A549 (cell line): Measurements from ENCODE around the gene SNTG2. TPM values are rescaled to one million over a fixed set of nuclear protein-coding genes. Genes with fewer than 3 reads are reported as not detected.

Experiments used
- ATAC-seq, 2 experiments: fragments of 200-7000 bp in 1 of 2; fragments of >200 bp in 1 of 2; cut with Nextera tagmentation in 1 of 2; cut with Tn5 transposase in 1 of 2; 3 replicates each; pipeline versions ENCODE4 v1.8.0 to v1.9.1; 2018 to 2020; ENCODE audit warnings: mild to moderate bottlenecking in 1 of 2, moderate library complexity in 1 of 2
- CTCF ChIA-PET: fragments of 300-600 bp; sonication (Branson Sonifier 250); formaldehyde crosslinking; extraction: SDS; loops from one replicate; lab custom pipeline; 2021; ENCODE audit warnings: antibody characterized with exemption, inconsistent platforms; lab: Yijun Ruan, JAX
- POLR2A ChIA-PET: fragments of 350-600 bp; formaldehyde crosslinking; extraction: SDS; loops from one replicate; lab custom pipeline; 2021; ENCODE audit warnings: antibody characterized with exemption, inconsistent platforms; lab: Yijun Ruan, JAX
- DNase-seq, 2 experiments: peaks; one replicate each; pipeline versions ENCODE4 v3.0.0 to v3.0.0-alpha.2; 2011 to 2016; ENCODE audit warnings: low read depth in 1 of 2, low spot score in 1 of 2
- FAIRE-seq: peaks from 2 replicates; lab custom pipeline; 2011; peaks lifted over from hg19 to GRCh38; lab: Jason Lieb, UNC
- H3K27ac ChIP-seq, 2 experiments: fragments of >200 bp; sonication (Bioruptor Twin); formaldehyde crosslinking; 3 replicates each; pipeline ENCODE4 v1.5.1; 2016 to 2017
- H3K4me1 ChIP-seq: fragments of >200 bp; sonication (Bioruptor Twin); formaldehyde crosslinking; 3 replicates; pipeline ENCODE4 v1.6.1; 2016
- H3K4me2 ChIP-seq: fragments of >200 bp; sonication (Bioruptor Twin); formaldehyde crosslinking; 3 replicates; pipeline ENCODE4 v1.6.1; 2016
- H3K4me3 ChIP-seq: fragments of >200 bp; sonication (Bioruptor Twin); formaldehyde crosslinking; 3 replicates; pipeline ENCODE4 v1.5.1; 2016
- H3K9me3 ChIP-seq: fragments of >200 bp; sonication (Bioruptor Twin); formaldehyde crosslinking; 3 replicates; pipeline ENCODE4 v1.6.1; 2016
- CHD2 ChIP-seq: fragments of 150-350 bp; IDR thresholded peaks from 2 replicates; pipeline ENCODE4 v1.6.1; 2014; ENCODE audit warnings: low read length; ENCODE audit not compliant: partially characterized antibody
- EHMT2 ChIP-seq: fragments of 200-600 bp; sonication (generic); IDR thresholded peaks from 2 replicates; pipeline ENCODE4 v1.6.1; 2016; ENCODE audit warnings: antibody characterized with exemption, low read depth, mild to moderate bottlenecking, moderate library complexity
- EP300 ChIP-seq, 2 experiments: fragments of >200 bp; sonication (Bioruptor Twin); formaldehyde crosslinking; IDR thresholded peaks; 2 replicates in 1 of 2; 3 replicates in 1 of 2; pipeline ENCODE4 v1.6.1; 2016 to 2017
- FOSL2 ChIP-seq, 2 experiments: fragments of 450-650 bp in 1 of 2; fragments of >200 bp in 1 of 2; sonication (Bioruptor Twin) in 1 of 2; formaldehyde crosslinking; IDR thresholded peaks; 2 replicates each; pipeline versions ENCODE4 v1.5.0 to v1.6.1; 2016 to 2020; ENCODE audit warnings: mild to moderate bottlenecking in 1 of 2, moderate library complexity in 1 of 2
- GATA3 ChIP-seq: IDR thresholded peaks from 2 replicates; pipeline ENCODE4 v1.6.1; 2012; ENCODE audit warnings: borderline replicate concordance
- HDAC2 ChIP-seq: fragments of 200-600 bp; sonication (generic); IDR thresholded peaks from 2 replicates; pipeline ENCODE4 v1.6.1; 2016
- JUN ChIP-seq, 2 experiments: fragments of >200 bp; sonication (Bioruptor Twin); formaldehyde crosslinking; IDR thresholded peaks; 2 replicates in 1 of 2; 3 replicates in 1 of 2; pipeline ENCODE4 v1.6.1; 2016 to 2017
- JUNB ChIP-seq: fragments of >200 bp; sonication (Bioruptor Twin); formaldehyde crosslinking; IDR thresholded peaks from 2 replicates; pipeline ENCODE4 v1.6.1; 2016
- MAFK ChIP-seq: fragments of 450-650 bp; IDR thresholded peaks from 2 replicates; pipeline ENCODE4 v1.6.1; 2014; ENCODE audit not compliant: partially characterized antibody
- MAZ ChIP-seq: fragments of 150-350 bp; IDR thresholded peaks from 2 replicates; pipeline ENCODE4 v1.6.1; 2014; ENCODE audit warnings: antibody characterized with exemption, low read depth, low read length, borderline replicate concordance
- NFE2L2 ChIP-seq: fragments of 150-350 bp; conservative IDR thresholded peaks from 2 replicates; pipeline ENCODE4 v1.6.1; 2014; ENCODE audit warnings: low read length
- NPAS2 ChIP-seq: fragments of 250-450 bp; sonication (Bioruptor Pico); IDR thresholded peaks from 2 replicates; pipeline ENCODE4 v1.8.0; 2022; ENCODE audit warnings: mild to moderate bottlenecking, moderate library complexity, borderline replicate concordance
- NR3C1 ChIP-seq: fragments of >200 bp; sonication (Bioruptor Twin); formaldehyde crosslinking; IDR thresholded peaks from 3 replicates; pipeline ENCODE4 v1.6.1; 2017
- POLR2AphosphoS2 ChIP-seq: conservative IDR thresholded peaks from 2 replicates; pipeline ENCODE4 v1.6.1; 2012; ENCODE audit warnings: low read length, improper control_type of control experiment, inconsistent platforms
- RARB ChIP-seq: fragments of 250-450 bp; sonication (Bioruptor Pico); IDR thresholded peaks from 2 replicates; pipeline ENCODE4 v1.8.0; 2021; ENCODE audit warnings: mild to moderate bottlenecking, moderate library complexity
- REST ChIP-seq: fragments of 200-600 bp; sonication (generic); IDR thresholded peaks from 2 replicates; pipeline ENCODE4 v1.6.1; 2016; ENCODE audit warnings: antibody characterized with exemption, mild to moderate bottlenecking, moderate library complexity
- TFCP2L1 ChIP-seq: fragments of 250-450 bp; sonication (Bioruptor Pico); IDR thresholded peaks from 2 replicates; pipeline ENCODE4 v1.5.0; 2021; ENCODE audit warnings: mild to moderate bottlenecking
- ZFP36 ChIP-seq: fragments of 450-650 bp; IDR thresholded peaks from 2 replicates; pipeline ENCODE4 v1.6.1; 2014; ENCODE audit warnings: borderline replicate concordance; ENCODE audit not compliant: partially characterized antibody
- WGBS: methylation state at CpG from one replicate; pipeline ENCODE4 v1.1.6; 2017; ENCODE audit errors: missing lambda C conversion rate; 5-methylcytosine and 5-hydroxymethylcytosine counted together
- polyA plus RNA-seq, 4 experiments: library from polyadenylated mRNA; depleted of rRNA in 3 of 4; stranded (reverse); fragments of >200 nt; fragmentation: RNase III in 1 of 4; extraction: RNeasy Plus Mini Kit Qiagen cat#74134 plus additional on column Dnase treatment in 1 of 4; gene quantifications; 2 replicates in 3 of 4; 3 replicates in 1 of 4; pipeline ENCODE4 v1.2.3, GENCODE V29; 2011 to 2017
- TF ChIP-seq, protein P1 (sequence below): fragments of 250-450 bp; sonication (Bioruptor Pico); IDR thresholded peaks from 2 replicates; pipeline ENCODE4 v1.5.0; 2021; ENCODE audit warnings: mild to moderate bottlenecking, moderate library complexity, borderline replicate concordance
- TF ChIP-seq, protein P2 (sequence below): fragments of >200 bp; sonication (Bioruptor Twin); formaldehyde crosslinking; IDR thresholded peaks from 3 replicates; pipeline ENCODE4 v1.5.1; 2016
- TF ChIP-seq, protein P3 (sequence below): IDR thresholded peaks from 2 replicates; pipeline ENCODE4 v1.6.1; 2012; ENCODE audit warnings: low read depth, borderline replicate concordance

Gene SNTG2
- polyA plus RNA-seq, 2 of the 4 experiments (the other 2 are of a cell fraction): not detected

DNA sequence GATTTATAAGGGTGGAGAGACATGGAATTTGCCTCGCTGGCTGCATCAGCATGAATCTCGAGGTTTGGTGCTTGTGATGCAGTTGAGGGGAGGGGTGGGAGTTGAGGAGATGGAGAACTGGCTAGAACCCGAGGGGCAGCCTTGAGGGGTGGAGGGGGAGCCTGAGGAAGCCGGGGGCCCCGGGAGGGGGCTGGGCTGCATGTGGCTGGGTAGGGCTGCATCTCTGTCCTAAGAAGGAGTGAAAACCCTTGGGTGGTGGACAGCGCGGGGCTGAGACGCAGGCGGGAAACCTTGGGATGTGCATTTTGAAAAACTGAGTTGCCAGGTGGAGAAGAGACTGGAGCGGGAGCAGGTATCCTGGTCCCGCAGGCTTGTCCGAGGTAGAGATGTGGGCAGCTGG, 64.2 kb downstream of the SNTG2 start:
- TF ChIP-seq TFCP2L1 (no peak), FOSL2 (IDR thresholded peaks at IDR 0.05) (no peak), FOSL2 (CRISPR knock-in tag; IDR thresholded peaks at IDR 0.05) (no peak), NR3C1 (no peak), NPAS2 (no peak), REST (no peak), CHD2 (no peak), POLR2AphosphoS2 (no peak), JUNB (no peak), EHMT2 (no peak), GATA3 (no peak), RARB (CRISPR knock-in tag) (no peak), ZFP36 (no peak), JUN (IDR thresholded peaks at IDR 0.05) (no peak), HDAC2 (no peak), EP300 (IDR thresholded peaks at IDR 0.05) (no peak)
- TF ChIP-seq, protein P1, sequence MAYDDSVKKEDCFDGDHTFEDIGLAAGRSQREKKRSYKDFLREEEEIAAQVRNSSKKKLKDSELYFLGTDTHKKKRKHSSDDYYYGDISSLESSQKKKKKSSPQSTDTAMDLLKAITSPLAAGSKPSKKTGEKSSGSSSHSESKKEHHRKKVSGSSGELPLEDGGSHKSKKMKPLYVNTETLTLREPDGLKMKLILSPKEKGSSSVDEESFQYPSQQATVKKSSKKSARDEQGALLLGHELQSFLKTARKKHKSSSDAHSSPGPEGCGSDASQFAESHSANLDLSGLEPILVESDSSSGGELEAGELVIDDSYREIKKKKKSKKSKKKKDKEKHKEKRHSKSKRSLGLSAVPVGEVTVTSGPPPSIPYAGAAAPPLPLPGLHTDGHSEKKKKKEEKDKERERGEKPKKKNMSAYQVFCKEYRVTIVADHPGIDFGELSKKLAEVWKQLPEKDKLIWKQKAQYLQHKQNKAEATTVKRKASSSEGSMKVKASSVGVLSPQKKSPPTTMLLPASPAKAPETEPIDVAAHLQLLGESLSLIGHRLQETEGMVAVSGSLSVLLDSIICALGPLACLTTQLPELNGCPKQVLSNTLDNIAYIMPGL (CRISPR knock-in tag): no peak
- TF ChIP-seq, protein P2, sequence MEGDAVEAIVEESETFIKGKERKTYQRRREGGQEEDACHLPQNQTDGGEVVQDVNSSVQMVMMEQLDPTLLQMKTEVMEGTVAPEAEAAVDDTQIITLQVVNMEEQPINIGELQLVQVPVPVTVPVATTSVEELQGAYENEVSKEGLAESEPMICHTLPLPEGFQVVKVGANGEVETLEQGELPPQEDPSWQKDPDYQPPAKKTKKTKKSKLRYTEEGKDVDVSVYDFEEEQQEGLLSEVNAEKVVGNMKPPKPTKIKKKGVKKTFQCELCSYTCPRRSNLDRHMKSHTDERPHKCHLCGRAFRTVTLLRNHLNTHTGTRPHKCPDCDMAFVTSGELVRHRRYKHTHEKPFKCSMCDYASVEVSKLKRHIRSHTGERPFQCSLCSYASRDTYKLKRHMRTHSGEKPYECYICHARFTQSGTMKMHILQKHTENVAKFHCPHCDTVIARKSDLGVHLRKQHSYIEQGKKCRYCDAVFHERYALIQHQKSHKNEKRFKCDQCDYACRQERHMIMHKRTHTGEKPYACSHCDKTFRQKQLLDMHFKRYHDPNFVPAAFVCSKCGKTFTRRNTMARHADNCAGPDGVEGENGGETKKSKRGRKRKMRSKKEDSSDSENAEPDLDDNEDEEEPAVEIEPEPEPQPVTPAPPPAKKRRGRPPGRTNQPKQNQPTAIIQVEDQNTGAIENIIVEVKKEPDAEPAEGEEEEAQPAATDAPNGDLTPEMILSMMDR: no peak
- Histone ChIP-seq H3K27ac (no peak overlapping the region), H3K4me2 (no peak overlapping the region), H3K4me1 (no peaks in the 10 kb centered on the region), H3K4me3 (no peak overlapping the region), H3K9me3 (no peaks in the 10 kb centered on the region)
- DNase-seq (no peak), FAIRE-seq (no peak), ATAC-seq (no peak)
- ChIA-PET CTCF (no interaction called here), POLR2A (no interaction called here)
- WGBS: 40% methylated on average over 10 of the region's 12 CpGs

DNA sequence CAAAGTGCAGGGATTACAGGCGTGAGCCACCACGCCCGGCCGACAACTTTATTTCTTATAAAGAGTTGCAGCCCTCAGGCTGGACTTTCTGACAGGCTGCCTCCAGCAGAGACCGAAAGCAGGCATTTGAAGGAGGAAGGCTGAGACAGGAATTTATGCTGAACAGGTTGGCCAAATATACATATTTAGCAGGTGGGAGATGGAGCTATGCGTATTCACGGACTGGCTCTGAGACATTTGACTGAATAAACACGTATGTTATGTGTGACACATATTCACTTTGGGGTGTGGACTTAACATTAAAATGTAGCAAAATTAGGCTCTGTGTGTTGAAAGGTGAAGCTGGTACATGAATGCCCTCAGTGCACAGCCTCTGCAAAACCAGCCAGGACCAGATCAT, 65.9 kb downstream of the SNTG2 start:
- no peak for FAIRE-seq
- H3K9me3 ChIP-seq: no peaks in the 10 kb centered on the region
- H3K27ac ChIP-seq: no peak overlapping the region
- no peaks in the 10 kb centered on the region for H3K4me1 ChIP-seq
- no peak for DNase-seq
- H3K4me3 ChIP-seq: no peak overlapping the region
- CTCF ChIA-PET: no interaction called here
- no peak for ATAC-seq
- POLR2A ChIA-PET: no interaction called here
- no peak for TF ChIP-seq JUNB
- TF ChIP-seq, protein P3, sequence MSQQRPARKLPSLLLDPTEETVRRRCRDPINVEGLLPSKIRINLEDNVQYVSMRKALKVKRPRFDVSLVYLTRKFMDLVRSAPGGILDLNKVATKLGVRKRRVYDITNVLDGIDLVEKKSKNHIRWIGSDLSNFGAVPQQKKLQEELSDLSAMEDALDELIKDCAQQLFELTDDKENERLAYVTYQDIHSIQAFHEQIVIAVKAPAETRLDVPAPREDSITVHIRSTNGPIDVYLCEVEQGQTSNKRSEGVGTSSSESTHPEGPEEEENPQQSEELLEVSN: no peak
- TF ChIP-seq MAZ: no peak
- TF ChIP-seq NFE2L2: no peak
- no peak for TF ChIP-seq MAFK
- TF ChIP-seq NPAS2: no peak
- TF ChIP-seq, all 56 proteins: peak for 0
- WGBS: 44% methylated on average over 8 of the region's 8 CpGs
- H3K4me2 ChIP-seq: no peak overlapping the region
